GM23338 (cell line): ENCODE measurements around the gene MAN2C1. TPM values are rescaled to one million over a fixed set of nuclear protein-coding genes. Genes with fewer than 3 reads are reported as not detected.

Source experiments
- ATAC-seq: fragments of 200-7000 bp; cut with Tn5 transposase; 3 replicates; pipeline ENCODE4 v1.9.1; 2020
- DNase-seq: peaks from one replicate; pipeline ENCODE4 v3.0.0-alpha.2; 2015; ENCODE audit warnings: low spot score
- H2AFZ ChIP-seq: fragments of 200-600 bp; sonication (generic); 2 replicates; pipeline ENCODE4 v1.8.0; 2016; ENCODE audit warnings: antibody characterized with exemption, mild to moderate bottlenecking, moderate library complexity
- H3F3A ChIP-seq: fragments of 200-600 bp; sonication (generic); replicated peaks from 2 replicates; pipeline ENCODE4 v1.8.0; 2017; ENCODE audit warnings: antibody characterized with exemption, mixed run types, low read depth
- H3K27ac ChIP-seq: fragments of 200-600 bp; sonication (generic); 2 replicates; pipeline ENCODE4 v1.6.1; 2016; ENCODE audit warnings: low read depth
- H3K27me3 ChIP-seq: fragments of 200-600 bp; sonication (generic); 2 replicates; pipeline ENCODE4 v1.8.0; 2016; ENCODE audit warnings: mild to moderate bottlenecking, mixed run types, moderate library complexity; ENCODE audit not compliant: insufficient read depth
- H3K36me3 ChIP-seq: fragments of 200-600 bp; sonication (generic); 2 replicates; pipeline ENCODE4 v1.8.0; 2016; ENCODE audit warnings: mild to moderate bottlenecking; ENCODE audit not compliant: insufficient read depth
- H3K4me1 ChIP-seq: fragments of 200-600 bp; sonication (generic); 2 replicates; pipeline ENCODE4 v1.8.0; 2016; ENCODE audit warnings: mild to moderate bottlenecking, moderate library complexity; ENCODE audit not compliant: insufficient read depth
- H3K4me2 ChIP-seq: fragments of 200-600 bp; sonication (generic); 2 replicates; pipeline ENCODE4 v1.7.1; 2017; ENCODE audit warnings: mixed run types
- H3K4me3 ChIP-seq: fragments of 200-600 bp; sonication (generic); 2 replicates; pipeline ENCODE4 v1.6.1; 2016; ENCODE audit warnings: mixed run types
- H3K79me2 ChIP-seq: fragments of 200-600 bp; sonication (generic); replicated peaks from 2 replicates; pipeline ENCODE4 v1.8.0; 2017; ENCODE audit warnings: mild to moderate bottlenecking; ENCODE audit not compliant: insufficient read depth
- H3K9me2 ChIP-seq: fragments of 200-600 bp; sonication (generic); 2 replicates; pipeline ENCODE4 v1.8.0; 2017; ENCODE audit not compliant: insufficient read depth
- H4K20me1 ChIP-seq: fragments of 200-600 bp; sonication (generic); replicated peaks from 2 replicates; pipeline ENCODE4 v1.8.0; 2017; ENCODE audit warnings: mild to moderate bottlenecking; ENCODE audit not compliant: insufficient read depth
- H3K27ac Mint-ChIP-seq: 2 replicates; pipeline ENCODE4 v1.8.0; 2020; ENCODE audit warnings: inconsistent platforms, mild to moderate bottlenecking, moderate library complexity, mixed read lengths
- H3K27me3 Mint-ChIP-seq: 3 replicates; pipeline ENCODE4 v1.8.0; 2022; ENCODE audit warnings: low read depth, mild to moderate bottlenecking, moderate library complexity, mixed read lengths, inconsistent platforms; ENCODE audit not compliant: insufficient read depth, poor library complexity
- H3K36me3 Mint-ChIP-seq: 3 replicates; pipeline ENCODE4 v1.8.0; 2021; ENCODE audit warnings: low read depth, mild to moderate bottlenecking, inconsistent platforms, moderate library complexity, mixed read lengths
- H3K4me1 Mint-ChIP-seq: 3 replicates; pipeline ENCODE4 v1.8.0; 2020; ENCODE audit warnings: mild to moderate bottlenecking, inconsistent platforms, mixed read lengths
- H3K4me3 Mint-ChIP-seq: 3 replicates; pipeline ENCODE4 v1.8.0; 2021; ENCODE audit warnings: moderate library complexity, mild to moderate bottlenecking, inconsistent platforms, mixed read lengths
- H3K9me3 Mint-ChIP-seq: 3 replicates; pipeline ENCODE4 v1.8.0; 2020; ENCODE audit warnings: moderate library complexity, mild to moderate bottlenecking, inconsistent platforms, mixed read lengths
- CREB1 ChIP-seq: fragments of 250-450 bp; sonication (Bioruptor Pico); IDR thresholded peaks from 2 replicates; pipeline ENCODE4 v1.5.0; 2020; ENCODE audit warnings: low read depth, mild to moderate bottlenecking, moderate library complexity
- CTCF ChIP-seq, 2 experiments: fragments of 200-600 bp in 1 of 2; sonication (generic) in 1 of 2; conservative IDR thresholded peaks; 2 replicates each; pipeline versions ENCODE4 v1.5.1 to v1.6.1; 2016 to 2017; ENCODE audit warnings: antibody characterized with exemption in 2 of 2, low read depth in 2 of 2, mild to moderate bottlenecking in 2 of 2, moderate library complexity in 1 of 2
- EZH2 ChIP-seq: fragments of 200-600 bp; sonication (generic); IDR thresholded peaks from one replicate; pipeline ENCODE4 v1.8.0; 2017; ENCODE audit warnings: antibody characterized with exemption, mild to moderate bottlenecking, low read depth; ENCODE audit not compliant: unreplicated experiment
- EZH2phosphoT487 ChIP-seq: fragments of 200-600 bp; sonication (generic); IDR thresholded peaks from one replicate; pipeline ENCODE4 v1.8.1; 2018; ENCODE audit warnings: antibody characterized with exemption; ENCODE audit not compliant: unreplicated experiment
- JUNB ChIP-seq: IDR thresholded peaks from one replicate; pipeline ENCODE4 v1.6.1; 2016; ENCODE audit warnings: antibody characterized with exemption; ENCODE audit not compliant: unreplicated experiment
- NANOG ChIP-seq: IDR thresholded peaks from 2 replicates; pipeline ENCODE4 v1.6.1; 2016; ENCODE audit warnings: antibody characterized with exemption, borderline replicate concordance
- STAT1 ChIP-seq: IDR thresholded peaks from one replicate; pipeline ENCODE4 v1.6.1; 2016; ENCODE audit warnings: antibody characterized with exemption; ENCODE audit not compliant: unreplicated experiment
- ZNF462 ChIP-seq: fragments of 250-450 bp; sonication (Bioruptor Pico); IDR thresholded peaks from 2 replicates; pipeline ENCODE4 v1.5.0; 2020; ENCODE audit warnings: mild to moderate bottlenecking, moderate library complexity
- polyA plus RNA-seq: library from polyadenylated mRNA; unstranded; fragments of >200 nt; fragmentation: Nextera tagmentation; extraction: Ambion mirVana; gene quantifications from 2 replicates; pipeline ENCODE4 v1.2.1, GENCODE V29; 2016
- total RNA-seq: library from RNA; depleted of rRNA; stranded (reverse); fragments of >200 nt; shearing (Covaris generic); gene quantifications from 2 replicates; pipeline ENCODE4 v1.2.3, GENCODE V29; 2014

Gene MAN2C1
- total and polyA plus RNA-seq, 2 experiments from 2014 or later: 42.3 to 129 TPM

- TF ChIP-seq ZNF462 (CRISPR knock-in tag) (no peak), CTCF (conservative IDR thresholded peaks at IDR 0.05; ENCODE audit: low read depth in 2 of 2) (no peak), CREB1 (no peak), EZH2phosphoT487 (no peak), JUNB (no peak), EZH2 (no peak), STAT1 (no peak), NANOG (no peak)
Measured at GRCh38 chr15:75367006-75367405, 1.4 kb downstream of the MAN2C1 start (continued).

- Histone ChIP-seq H3K27ac (no peak overlapping the region), H3K27me3 (no peaks in the 10 kb centered on the region), H3K9me2 (no peaks in the 10 kb centered on the region), H2AFZ (no peak overlapping the region), H3K4me3 (no peak overlapping the region), H3K36me3 (peaks cover 4% of the 10 kb centered on the region; the same call in 1 of the 2 replicates), H3F3A (peaks cover 20% of the 10 kb centered on the region; the same call in 1 of the 2 replicates), H4K20me1 (no peaks in the 10 kb centered on the region; the same call in none of the 2 replicates), H3K4me2 (no peak overlapping the region), H3K79me2 (0 out of 2 replicates have a peak, but pooled peaks cover 6% of the 10 kb centered on the region), H3K4me1 (peaks cover 13% of the 10 kb centered on the region; the same call in 1 of the 2 replicates)
- Mint-ChIP-seq H3K4me3 (no peak overlapping the region), H3K4me1 (peaks cover 12% of the 10 kb centered on the region), H3K27me3 (peaks cover 13% of the 10 kb centered on the region), H3K36me3 (peaks cover 43% of the 10 kb centered on the region), H3K27ac (no peak overlapping the region), H3K9me3 (no peaks in the 10 kb centered on the region; the same call in 2 of the 3 replicates)
- DNase-seq (no peak), ATAC-seq (no peak)
- TF ChIP-seq CREB1 (no peak), ZNF462 (CRISPR knock-in tag) (no peak), EZH2 (no peak), NANOG (no peak)
Measured at GRCh38 chr15:75366163-75366562, 2.2 kb downstream of the MAN2C1 start.
